ENCODE data around the gene COPS2. TPM values are rescaled to one million over a fixed set of nuclear protein-coding genes. Genes with fewer than 3 reads are reported as not detected.
A peak's percentile ranks its signal among the peaks of the same experiment; 100 is the strongest.

The COPS2 gene
- total RNA-seq, 1 donor from 2014 or later, result 68.2 TPM

DNA sequence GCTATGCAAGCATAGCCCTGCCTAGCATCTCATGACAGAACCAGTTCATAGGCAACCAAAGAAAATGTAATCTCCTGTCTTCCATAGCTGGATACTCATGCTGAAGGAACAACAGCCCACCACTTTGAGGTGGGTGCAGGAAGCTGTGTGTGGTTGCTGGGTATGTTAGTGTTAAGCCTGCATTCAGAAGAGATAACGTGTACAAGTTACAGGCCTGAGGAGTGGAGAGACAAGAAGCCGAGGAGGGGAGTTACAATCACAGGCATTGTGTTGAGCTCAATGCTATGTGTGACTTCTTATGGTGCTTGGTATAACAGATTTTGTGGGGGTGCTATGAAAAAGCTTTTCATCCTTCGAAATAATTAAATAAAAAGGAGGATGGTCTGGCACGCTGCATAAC lies 66.4 kb downstream of the COPS2 start:
- Mint-ChIP-seq H3K9me3 (ENCODE audit: unreplicated experiment) (no peaks in the 10 kb centered on the region), H3K27me3 (ENCODE audit: unreplicated experiment) (no peaks in the 10 kb centered on the region), H3K36me3 (ENCODE audit: unreplicated experiment) (no peaks in the 10 kb centered on the region), H3K27ac (ENCODE audit: unreplicated experiment) (no peak overlapping the region), H3K4me3 (ENCODE audit: unreplicated experiment) (no peak overlapping the region), H3K4me1 (ENCODE audit: unreplicated experiment) (no peaks in the 10 kb centered on the region)
- TF ChIP-seq, protein P1, sequence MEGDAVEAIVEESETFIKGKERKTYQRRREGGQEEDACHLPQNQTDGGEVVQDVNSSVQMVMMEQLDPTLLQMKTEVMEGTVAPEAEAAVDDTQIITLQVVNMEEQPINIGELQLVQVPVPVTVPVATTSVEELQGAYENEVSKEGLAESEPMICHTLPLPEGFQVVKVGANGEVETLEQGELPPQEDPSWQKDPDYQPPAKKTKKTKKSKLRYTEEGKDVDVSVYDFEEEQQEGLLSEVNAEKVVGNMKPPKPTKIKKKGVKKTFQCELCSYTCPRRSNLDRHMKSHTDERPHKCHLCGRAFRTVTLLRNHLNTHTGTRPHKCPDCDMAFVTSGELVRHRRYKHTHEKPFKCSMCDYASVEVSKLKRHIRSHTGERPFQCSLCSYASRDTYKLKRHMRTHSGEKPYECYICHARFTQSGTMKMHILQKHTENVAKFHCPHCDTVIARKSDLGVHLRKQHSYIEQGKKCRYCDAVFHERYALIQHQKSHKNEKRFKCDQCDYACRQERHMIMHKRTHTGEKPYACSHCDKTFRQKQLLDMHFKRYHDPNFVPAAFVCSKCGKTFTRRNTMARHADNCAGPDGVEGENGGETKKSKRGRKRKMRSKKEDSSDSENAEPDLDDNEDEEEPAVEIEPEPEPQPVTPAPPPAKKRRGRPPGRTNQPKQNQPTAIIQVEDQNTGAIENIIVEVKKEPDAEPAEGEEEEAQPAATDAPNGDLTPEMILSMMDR (IDR thresholded peaks at IDR 0.05), result no peak
- DNase-seq (ENCODE audit: extremely low spot score, unreplicated experiment), result no peak

DNA sequence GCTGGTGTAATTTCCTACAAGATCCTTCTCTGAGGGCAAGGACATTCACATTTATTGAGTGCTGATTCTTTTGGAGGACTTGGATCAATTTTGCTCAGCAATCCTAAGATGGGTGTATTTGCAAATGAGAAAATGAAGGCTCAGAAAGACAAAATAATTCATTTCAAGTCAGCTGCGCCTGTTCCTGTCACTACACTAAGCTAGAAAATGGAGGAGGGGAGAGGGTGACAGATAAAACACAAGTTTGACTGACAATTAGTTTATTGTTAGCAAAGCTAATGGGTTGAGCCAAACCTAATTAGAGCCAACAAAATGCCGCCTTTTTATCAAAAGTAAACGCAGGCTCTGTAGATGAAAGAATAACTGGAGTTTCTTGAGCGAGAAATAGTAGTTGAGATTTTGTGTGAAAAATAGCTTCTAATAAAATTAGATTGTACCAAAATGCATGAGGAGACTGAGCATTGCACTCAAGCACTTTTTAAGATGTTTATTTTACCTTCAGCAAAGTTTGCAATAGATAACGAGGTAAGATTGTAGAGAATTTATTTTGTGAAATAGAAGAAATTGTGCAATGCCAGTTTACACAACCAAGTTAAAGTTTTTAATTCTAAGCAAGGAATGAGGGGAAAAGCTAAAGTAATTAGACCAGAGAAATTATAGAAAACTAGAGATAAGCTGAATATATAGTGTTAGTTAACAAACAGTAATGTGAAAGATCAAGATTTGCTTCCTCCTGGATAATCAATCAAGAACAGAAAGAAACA lies 69.5 kb downstream of the COPS2 start:
- H3K9me3 Mint-ChIP-seq (ENCODE audit: unreplicated experiment), result no peaks in the 10 kb centered on the region
- peaks cover 8% of the 10 kb centered on the region for H3K4me1 Mint-ChIP-seq (ENCODE audit: unreplicated experiment)
- DNase-seq (ENCODE audit: extremely low spot score, unreplicated experiment), result no peak
- H3K27ac Mint-ChIP-seq (ENCODE audit: unreplicated experiment), result no peak overlapping the region
- H3K4me3 Mint-ChIP-seq (ENCODE audit: unreplicated experiment), result no peak overlapping the region
- TF ChIP-seq, protein P1 (IDR thresholded peaks at IDR 0.05), result no peak
- H3K27me3 Mint-ChIP-seq (ENCODE audit: unreplicated experiment), result no peaks in the 10 kb centered on the region
- H3K36me3 Mint-ChIP-seq (ENCODE audit: unreplicated experiment), result no peaks in the 10 kb centered on the region

DNA sequence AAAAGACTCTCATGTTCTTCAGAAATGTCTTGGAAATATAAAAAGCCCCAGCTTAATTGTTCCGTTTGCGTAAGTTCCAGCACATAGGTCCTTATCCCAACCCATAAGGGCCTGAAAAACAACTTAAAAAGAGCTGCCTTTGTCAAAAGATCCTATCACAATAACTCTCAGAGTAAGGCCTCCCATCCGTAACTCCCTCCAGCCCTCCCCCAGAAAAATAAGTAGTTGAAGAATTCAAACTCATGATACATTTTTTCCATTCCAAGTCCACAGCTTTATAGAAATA lies 71.2 kb downstream of the COPS2 start:
- Mint-ChIP-seq H3K36me3 (ENCODE audit: unreplicated experiment) (no peaks in the 10 kb centered on the region), H3K4me3 (ENCODE audit: unreplicated experiment) (no peak overlapping the region), H3K27ac (ENCODE audit: unreplicated experiment) (no peak overlapping the region), H3K4me1 (ENCODE audit: unreplicated experiment) (peaks cover 8% of the 10 kb centered on the region), H3K9me3 (ENCODE audit: unreplicated experiment) (no peaks in the 10 kb centered on the region), H3K27me3 (ENCODE audit: unreplicated experiment) (no peaks in the 10 kb centered on the region)
- TF ChIP-seq, protein P1 (IDR thresholded peaks at IDR 0.05), result no peak
- DNase-seq (ENCODE audit: extremely low spot score, unreplicated experiment), result no peak

GRCh38 chr15:49083401-49084284 lies 71.8 kb downstream of the COPS2 start:
- Mint-ChIP-seq H3K27ac (ENCODE audit: unreplicated experiment) (peak overlapping the region; percentile 24), H3K27me3 (ENCODE audit: unreplicated experiment) (no peaks in the 10 kb centered on the region), H3K9me3 (ENCODE audit: unreplicated experiment) (no peaks in the 10 kb centered on the region), H3K4me3 (ENCODE audit: unreplicated experiment) (no peak overlapping the region), H3K36me3 (ENCODE audit: unreplicated experiment) (no peaks in the 10 kb centered on the region), H3K4me1 (ENCODE audit: unreplicated experiment) (peaks cover 8% of the 10 kb centered on the region)
- no peak for DNase-seq (ENCODE audit: extremely low spot score, unreplicated experiment)
- TF ChIP-seq, protein P1 (IDR thresholded peaks at IDR 0.05), result no peak

DNA sequence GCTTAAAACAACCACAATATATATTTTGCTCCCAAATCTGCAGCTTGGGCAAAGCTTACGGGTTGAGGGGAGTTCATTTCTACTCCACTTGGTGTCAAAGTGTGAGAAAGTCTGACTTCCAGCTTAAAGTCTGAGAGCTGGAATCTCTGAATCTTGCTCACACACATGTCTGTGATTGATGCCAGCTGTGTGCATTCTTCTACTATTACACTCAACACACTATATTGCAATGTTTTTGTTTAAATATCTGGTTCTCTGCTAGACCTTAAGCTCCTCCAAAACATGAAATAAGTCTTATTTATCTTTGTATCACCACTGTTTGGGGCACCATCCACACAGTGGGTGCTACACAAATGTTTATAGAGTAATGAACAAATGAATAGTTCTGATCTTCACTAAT lies 72.4 kb downstream of the COPS2 start:
- peaks cover 8% of the 10 kb centered on the region for H3K4me1 Mint-ChIP-seq (ENCODE audit: unreplicated experiment)
- TF ChIP-seq, protein P1 (IDR thresholded peaks at IDR 0.05), result no peak
- DNase-seq (ENCODE audit: extremely low spot score, unreplicated experiment), result no peak
- H3K27ac Mint-ChIP-seq (ENCODE audit: unreplicated experiment), result no peak overlapping the region
- H3K9me3 Mint-ChIP-seq (ENCODE audit: unreplicated experiment), result no peaks in the 10 kb centered on the region
- H3K36me3 Mint-ChIP-seq (ENCODE audit: unreplicated experiment), result no peaks in the 10 kb centered on the region
- no peak overlapping the region for H3K4me3 Mint-ChIP-seq (ENCODE audit: unreplicated experiment)
- H3K27me3 Mint-ChIP-seq (ENCODE audit: unreplicated experiment), result no peaks in the 10 kb centered on the region

Measured in osteocyte (in vitro differentiated cells).